Measurements from ENCODE around the gene GMPPA. TPM values are rescaled to one million over a fixed set of nuclear protein-coding genes. Genes with fewer than 3 reads are reported as not detected.

GMPPA gene
- total RNA-seq, 2 experiments from 2014 or later, result 34.5 to 40.5 TPM

DNA sequence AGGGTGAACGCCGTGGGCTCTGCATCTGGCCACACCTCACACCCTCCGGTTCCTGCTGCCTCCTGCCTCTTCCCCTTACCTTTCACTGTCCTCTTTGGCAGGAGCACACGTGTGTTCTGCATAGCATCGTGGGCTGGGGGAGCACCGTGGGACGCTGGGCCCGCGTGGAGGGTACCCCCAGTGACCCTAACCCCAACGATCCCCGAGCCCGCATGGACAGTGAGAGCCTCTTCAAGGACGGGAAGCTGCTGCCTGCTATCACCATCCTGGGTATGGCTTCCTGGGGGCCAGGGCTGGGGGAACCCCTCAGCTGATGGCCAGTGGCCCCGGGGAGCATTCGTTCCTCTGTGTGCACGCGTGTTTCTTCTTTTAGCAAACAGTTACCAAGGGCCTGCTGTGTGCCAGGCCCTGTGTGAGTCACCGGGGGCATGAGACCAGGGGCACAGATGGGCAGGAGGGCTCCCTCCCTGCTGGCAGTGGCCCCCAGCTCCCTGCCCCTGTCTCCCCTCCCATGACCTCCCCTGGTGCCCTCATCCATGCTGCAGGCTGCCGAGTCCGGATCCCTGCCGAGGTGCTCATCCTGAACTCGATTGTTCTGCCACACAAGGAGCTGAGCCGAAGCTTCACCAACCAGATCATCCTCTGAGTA lies 7.6 kb downstream of the GMPPA start:
- Mint-ChIP-seq H3K4me3 (no peak overlapping the region), H3K9me3 (no peaks in the 10 kb centered on the region), H3K4me1 (peaks cover 11% of the 10 kb centered on the region), H3K27ac (no peak overlapping the region), H3K27me3 (peaks cover 20% of the 10 kb centered on the region), H3K36me3 (ENCODE audit: low read depth) (peaks cover 6% of the 10 kb centered on the region)
- CTCF ChIA-PET, result interaction anchor here (6.2 kb wide), 1 partner anchor 8 kb away, joined by 58 read pairs; the partner anchor contains the start of gene GMPPA
- no peak for DNase-seq
- POLR2A ChIA-PET, result no interaction called here

DNA sequence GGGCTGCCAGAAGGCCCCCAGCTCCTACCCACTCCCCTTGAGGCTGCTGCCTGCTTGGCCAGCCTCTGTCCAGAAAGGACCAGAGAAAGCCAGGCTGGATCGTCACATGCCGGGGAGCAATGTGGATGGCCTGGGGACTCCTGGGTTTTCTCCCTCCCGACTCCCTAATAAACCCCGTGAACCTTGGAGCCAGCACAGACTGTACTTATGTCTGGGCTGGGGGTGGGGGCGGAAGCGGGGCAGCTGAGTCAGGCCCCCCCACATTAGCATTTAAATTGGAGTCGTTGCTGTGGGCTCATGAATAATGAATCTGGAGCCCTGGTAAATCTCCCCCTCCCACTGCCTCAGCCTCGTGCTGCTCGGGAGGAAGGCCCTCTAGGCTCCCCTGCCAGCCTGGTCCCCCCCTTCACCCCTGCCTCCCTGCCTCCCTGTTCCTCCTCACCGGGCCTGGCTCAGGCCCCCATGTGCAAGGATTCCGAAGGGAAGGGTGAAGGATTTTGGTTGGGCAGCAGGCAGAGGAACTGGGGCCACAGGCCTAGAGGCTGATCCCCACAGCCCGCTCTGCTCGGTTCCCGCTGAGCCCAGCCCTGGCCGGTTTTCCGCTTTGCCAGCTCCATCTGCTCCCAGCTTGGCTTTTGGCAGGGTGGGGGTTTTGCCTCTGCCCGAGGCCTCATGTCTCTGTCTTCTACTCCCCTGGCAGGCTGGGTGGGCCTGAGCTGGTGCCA lies 8.3 kb downstream of the GMPPA start:
- CTCF ChIA-PET, result interaction anchor here (1.2 to 6.2 kb wide), 3 partner anchors 9 to 34 kb away, joined by 3 to 58 read pairs (median 7); partner anchors contain the start of gene GMPPA
- H3K4me1 Mint-ChIP-seq, result peaks cover 9% of the 10 kb centered on the region
- no peaks in the 10 kb centered on the region for H3K9me3 Mint-ChIP-seq
- H3K27ac Mint-ChIP-seq, result no peak overlapping the region
- no peak overlapping the region for H3K4me3 Mint-ChIP-seq
- H3K27me3 Mint-ChIP-seq, result peaks cover 26% of the 10 kb centered on the region
- DNase-seq, result no peak
- peaks cover 6% of the 10 kb centered on the region for H3K36me3 Mint-ChIP-seq (ENCODE audit: low read depth)
- POLR2A ChIA-PET, result no interaction called here

DNA sequence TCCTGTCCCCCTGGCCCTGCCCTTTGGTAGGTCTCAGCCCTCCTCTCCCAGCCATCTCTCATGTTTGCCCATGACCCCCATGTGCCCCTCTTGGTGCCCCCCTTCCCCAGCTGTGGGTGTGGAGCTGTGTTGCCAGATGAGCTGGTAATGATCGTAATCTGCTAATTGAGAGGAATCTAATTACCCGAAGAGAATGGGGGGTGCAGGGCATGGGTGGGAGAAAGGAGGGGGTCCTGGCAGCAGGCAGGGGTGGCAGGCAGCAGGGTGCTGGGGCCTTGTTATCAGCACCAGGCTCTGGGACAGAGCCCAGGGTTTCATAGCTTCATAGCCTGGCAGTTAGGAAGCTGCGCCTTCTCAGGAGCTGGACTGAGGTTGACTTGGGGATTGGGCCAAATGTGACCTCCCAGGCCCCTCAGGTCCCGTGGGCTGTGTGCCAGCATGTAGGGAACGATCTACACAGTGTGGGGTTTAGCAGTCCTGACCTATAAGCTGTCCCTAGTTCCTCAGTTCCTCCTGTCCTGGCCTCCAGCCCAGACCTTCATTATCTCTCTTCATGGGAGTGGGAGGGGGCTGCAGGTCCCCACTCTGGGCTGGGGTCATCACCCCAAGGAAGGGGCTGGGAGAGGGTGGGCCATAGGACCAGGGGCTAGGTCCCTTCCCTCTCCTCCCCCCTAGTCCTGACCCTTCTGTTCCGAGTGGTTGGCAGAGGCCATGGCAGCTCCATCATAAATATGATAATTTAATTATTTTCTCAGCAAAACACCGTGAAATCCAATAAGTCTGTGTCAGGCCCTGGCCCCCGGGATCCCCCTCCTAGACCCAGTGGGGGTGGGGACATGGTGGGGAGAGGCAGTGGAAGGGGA lies 9.1 kb downstream of the GMPPA start:
- no peak overlapping the region for H3K4me3 Mint-ChIP-seq
- H3K27ac Mint-ChIP-seq, result no peak overlapping the region
- peaks cover 6% of the 10 kb centered on the region for H3K36me3 Mint-ChIP-seq (ENCODE audit: low read depth)
- H3K4me1 Mint-ChIP-seq, result peaks cover 9% of the 10 kb centered on the region
- ChIA-PET POLR2A (no interaction called here), CTCF (interaction anchor here (1.2 to 6.2 kb wide), 5 partner anchors 10 to 33 kb away, joined by 3 to 58 read pairs (median 6); partner anchors contain the start of gene GMPPA)
- DNase-seq, result no peak
- H3K9me3 Mint-ChIP-seq, result no peaks in the 10 kb centered on the region
- peaks cover 33% of the 10 kb centered on the region for H3K27me3 Mint-ChIP-seq

DNA sequence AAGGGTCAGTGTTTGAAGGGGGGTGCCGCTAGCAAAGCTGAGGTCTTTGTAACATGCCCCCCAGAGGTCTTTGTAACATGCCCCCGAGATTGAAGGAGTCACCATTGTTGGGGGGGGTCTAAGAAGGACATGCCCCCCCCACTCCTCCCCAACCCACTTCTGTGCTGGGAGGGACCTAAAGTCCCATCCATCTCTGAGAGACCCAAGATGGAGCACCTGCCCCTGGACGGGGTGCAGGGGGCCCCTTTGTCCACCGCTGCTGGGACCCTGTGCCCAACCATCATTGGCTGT lies 9.7 kb downstream of the GMPPA start:
- Mint-ChIP-seq H3K4me1 (peaks cover 9% of the 10 kb centered on the region), H3K4me3 (no peak overlapping the region), H3K27ac (no peak overlapping the region), H3K9me3 (no peaks in the 10 kb centered on the region), H3K27me3 (peaks cover 38% of the 10 kb centered on the region), H3K36me3 (ENCODE audit: low read depth) (peaks cover 6% of the 10 kb centered on the region)
- CTCF ChIA-PET, result interaction anchor here (1.3 to 6.2 kb wide), 4 partner anchors 10 to 24 kb away, joined by 4 to 58 read pairs (median 6); partner anchors contain the start of gene GMPPA
- POLR2A ChIA-PET, result no interaction called here
- no peak for DNase-seq

DNA sequence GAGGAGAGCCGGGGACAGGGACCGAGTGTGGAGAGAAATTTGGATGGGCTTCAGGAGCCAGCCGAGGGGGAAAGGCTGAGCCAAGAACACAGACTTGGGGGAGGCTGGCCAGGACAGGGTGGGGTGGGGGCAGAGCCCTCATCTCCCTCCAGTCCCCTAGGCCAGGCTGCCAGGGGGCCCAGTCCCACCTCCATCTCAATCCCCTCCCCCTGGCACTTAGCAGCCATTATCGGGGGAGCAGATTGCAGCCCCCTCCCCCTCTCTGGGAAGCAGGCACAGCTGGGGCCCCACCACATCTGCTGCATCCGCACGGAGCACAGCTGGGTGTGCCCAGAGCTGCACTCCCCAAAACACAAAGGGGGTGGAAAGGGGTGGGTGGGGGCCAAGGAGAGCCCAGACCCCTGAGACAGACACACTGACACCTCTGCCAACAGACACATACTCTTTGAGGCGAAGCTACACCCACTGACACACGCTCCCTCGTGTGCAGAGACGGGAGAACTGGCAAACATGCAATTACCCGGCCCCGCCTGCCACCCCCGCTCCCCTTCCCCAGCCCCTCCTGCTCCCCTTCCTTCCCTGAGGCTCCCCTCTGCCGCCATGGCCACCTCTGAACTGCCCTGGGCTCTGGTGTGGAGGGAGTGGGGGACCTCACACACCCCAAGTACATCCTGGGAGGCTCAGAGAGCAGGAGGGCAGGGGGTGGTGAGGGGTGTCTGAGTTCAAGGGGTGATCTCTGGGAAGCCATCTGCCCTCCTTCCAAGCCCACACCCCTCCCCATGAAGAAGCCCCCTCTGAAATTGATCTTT lies 10.5 kb downstream of the GMPPA start:
- Mint-ChIP-seq H3K4me3 (no peak overlapping the region), H3K9me3 (no peaks in the 10 kb centered on the region), H3K4me1 (peaks cover 11% of the 10 kb centered on the region), H3K36me3 (ENCODE audit: low read depth) (peaks cover 6% of the 10 kb centered on the region), H3K27ac (no peak overlapping the region), H3K27me3 (peaks cover 46% of the 10 kb centered on the region)
- DNase-seq, result no peak
- POLR2A ChIA-PET, result no interaction called here
- CTCF ChIA-PET, result interaction anchor here (0.6 to 6.2 kb wide), 11 partner anchors 9 to 132 kb away, joined by 3 to 58 read pairs (median 4); partner anchors contain the start of gene GMPPA

DNA sequence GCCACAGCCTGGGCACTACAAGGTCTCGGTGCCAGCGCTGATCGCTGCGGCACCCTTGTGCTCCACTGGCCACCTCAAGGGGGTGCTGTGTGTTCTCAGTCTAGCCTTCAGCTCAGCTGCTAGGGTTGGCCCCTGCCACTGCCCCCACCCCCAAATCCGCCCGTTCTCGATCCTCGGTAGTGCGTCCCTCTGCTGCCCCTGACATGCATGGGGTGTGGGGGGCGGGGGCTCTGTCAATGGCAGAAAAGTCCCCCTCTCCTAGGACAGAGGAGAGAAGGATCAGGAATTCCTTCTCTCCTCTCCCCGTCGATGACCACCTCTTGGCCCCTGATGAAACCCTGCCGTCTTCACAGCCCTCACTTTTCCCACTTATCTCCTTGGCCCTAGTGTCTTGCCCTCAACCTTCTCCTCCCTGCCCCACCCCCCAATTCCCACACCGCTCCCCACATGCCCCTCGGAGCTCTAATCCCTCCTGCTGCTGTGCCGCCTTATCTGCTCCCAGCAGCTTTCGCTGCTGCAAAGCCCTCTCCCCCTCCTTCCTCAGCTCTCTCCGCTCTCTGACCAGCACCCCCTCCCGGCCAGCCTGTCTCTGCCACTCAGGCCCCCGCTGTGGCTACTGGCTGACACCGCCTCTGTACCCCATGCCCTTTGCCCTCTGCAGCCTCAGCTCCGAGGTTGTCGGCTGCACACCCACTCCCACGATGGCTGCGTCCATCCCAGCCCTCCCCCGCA lies 11.3 kb downstream of the GMPPA start:
- peak; percentile 55 for DNase-seq
- Mint-ChIP-seq H3K4me3 (no peak overlapping the region), H3K27ac (no peak overlapping the region), H3K9me3 (no peaks in the 10 kb centered on the region), H3K27me3 (peaks cover 51% of the 10 kb centered on the region), H3K36me3 (ENCODE audit: low read depth) (peaks cover 3% of the 10 kb centered on the region), H3K4me1 (peaks cover 11% of the 10 kb centered on the region)
- ChIA-PET POLR2A (interaction anchor here (0.6 kb wide), 1 partner anchor 16 kb away, joined by 3 read pairs; no protein-coding TSS in a partner anchor), CTCF (interaction anchor here (0.6 to 6.2 kb wide), 11 partner anchors 10 to 131 kb away, joined by 3 to 58 read pairs (median 3); partner anchors contain the start of genes GMPPA, INHA and OBSL1)

DNA sequence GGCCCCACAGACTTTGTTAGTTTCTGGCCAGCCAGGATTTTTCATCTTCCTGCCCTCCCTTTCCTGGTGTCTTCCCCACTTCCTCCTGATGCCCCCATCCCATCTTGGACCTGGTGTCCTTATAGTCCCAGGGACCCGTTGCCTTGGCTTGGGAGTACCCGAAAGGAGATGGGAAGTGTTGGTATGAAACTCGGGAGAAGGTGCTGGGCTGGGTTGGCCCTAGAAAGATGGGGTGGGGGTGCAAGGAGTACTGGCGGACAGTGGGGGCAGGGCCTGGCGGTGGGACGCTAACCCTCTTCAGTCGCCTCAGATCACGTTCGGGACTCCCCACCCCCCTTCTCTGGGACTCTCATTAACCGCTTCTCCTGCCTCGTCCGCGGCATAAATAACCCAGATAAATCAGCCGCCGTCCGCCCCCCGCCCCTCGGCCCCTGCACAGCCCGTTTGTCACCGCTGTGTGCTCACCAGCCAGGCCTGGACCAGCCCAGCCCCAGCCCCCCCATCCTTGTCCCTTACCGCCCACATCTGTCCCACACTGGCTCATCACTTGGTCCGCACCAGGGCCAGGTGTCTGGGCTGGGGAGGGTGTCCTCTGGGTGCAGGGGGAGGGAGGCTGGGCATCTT lies 11.9 kb downstream of the GMPPA start:
- Mint-ChIP-seq H3K4me1 (peaks cover 11% of the 10 kb centered on the region), H3K27ac (no peak overlapping the region), H3K9me3 (no peaks in the 10 kb centered on the region), H3K27me3 (peaks cover 56% of the 10 kb centered on the region), H3K36me3 (ENCODE audit: low read depth) (peaks cover 3% of the 10 kb centered on the region), H3K4me3 (no peak overlapping the region)
- ChIA-PET POLR2A (no interaction called here), CTCF (interaction anchor here (0.7 to 6.2 kb wide), 8 partner anchors 10 to 68 kb away, joined by 3 to 58 read pairs (median 4); partner anchors contain the start of gene GMPPA)
- DNase-seq, result no peak

DNA sequence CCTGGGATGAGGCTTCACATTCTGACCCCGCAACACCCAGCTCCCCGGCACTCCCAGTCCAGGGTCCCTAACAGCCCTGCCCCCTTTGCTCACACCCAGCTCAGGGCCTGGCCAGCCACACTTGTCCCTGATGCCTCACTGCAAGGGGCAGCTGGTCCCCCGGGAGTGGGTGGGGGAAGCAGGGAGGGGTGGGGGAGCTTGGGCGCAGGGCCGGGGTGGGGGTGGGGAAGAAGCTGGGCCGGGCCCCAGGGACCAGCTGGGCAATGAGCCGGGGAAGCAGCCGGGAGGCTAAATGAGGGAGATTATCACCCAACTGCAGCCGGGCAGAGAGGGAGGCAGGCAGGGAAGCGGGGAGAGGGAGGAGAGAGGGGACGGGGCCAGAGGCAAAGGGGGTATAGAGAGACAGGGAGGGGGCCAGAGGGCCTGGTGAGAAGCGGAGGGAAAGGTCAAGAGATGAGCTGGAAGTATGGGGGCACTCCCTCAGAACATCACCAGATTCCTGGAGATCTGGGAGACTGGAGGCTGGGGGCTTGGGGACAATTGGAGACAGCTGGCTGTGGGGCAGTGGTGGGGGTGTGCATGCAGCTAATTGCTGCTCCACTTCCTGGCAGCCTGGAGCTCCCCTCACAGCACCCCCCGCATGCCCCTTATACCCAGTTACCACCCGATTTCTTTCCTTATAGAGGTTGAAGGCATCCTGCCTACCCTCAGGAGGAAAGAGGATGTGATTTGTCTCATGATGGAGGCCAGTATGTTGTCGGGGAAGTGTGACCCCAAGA lies 13.0 kb downstream of the GMPPA start:
- H3K27ac Mint-ChIP-seq, result no peak overlapping the region
- CTCF ChIA-PET, result interaction anchor here (0.6 to 6.2 kb wide), 5 partner anchors 10 to 438 kb away, joined by 3 to 58 read pairs (median 5); partner anchors contain the start of gene GMPPA
- H3K9me3 Mint-ChIP-seq, result no peaks in the 10 kb centered on the region
- no peaks in the 10 kb centered on the region for H3K36me3 Mint-ChIP-seq (ENCODE audit: low read depth)
- H3K4me3 Mint-ChIP-seq, result no peak overlapping the region
- POLR2A ChIA-PET, result no interaction called here
- H3K27me3 Mint-ChIP-seq, result peaks cover 66% of the 10 kb centered on the region
- DNase-seq, result no peak
- H3K4me1 Mint-ChIP-seq, result peaks cover 11% of the 10 kb centered on the region

DNA sequence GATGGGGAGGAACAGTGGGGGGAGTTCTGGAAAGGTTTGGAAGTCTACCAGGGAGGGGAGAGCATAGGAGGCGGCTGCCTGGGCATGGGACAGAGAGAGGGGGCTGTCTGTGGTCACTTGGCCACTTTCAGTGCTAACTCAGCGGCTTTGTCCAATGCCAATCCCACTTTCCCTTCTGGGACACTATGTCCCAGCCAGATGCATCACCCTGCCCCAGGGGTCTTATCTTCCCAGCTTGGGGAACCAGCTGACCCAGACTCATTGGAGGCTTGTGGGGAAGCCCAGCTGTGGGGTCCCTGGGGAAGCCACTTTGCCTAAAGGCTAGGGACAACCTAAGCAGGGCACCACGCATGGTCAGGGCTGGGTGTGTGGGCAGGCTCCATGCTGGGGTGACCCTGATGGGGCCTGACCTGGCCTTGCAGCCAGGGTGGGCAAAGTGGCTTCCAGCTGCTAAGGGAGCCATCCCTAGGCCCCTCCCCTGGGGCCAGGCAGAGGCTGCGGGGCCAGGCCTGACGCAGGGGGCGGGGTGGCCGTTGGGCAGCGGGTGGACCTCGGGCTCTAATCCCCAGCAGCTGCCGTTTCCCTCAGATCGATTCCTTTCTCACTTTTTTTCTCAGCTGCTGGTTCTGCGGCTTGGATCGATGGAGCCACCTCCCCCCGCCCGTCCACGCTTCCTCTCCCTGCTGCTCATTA lies 14.0 kb downstream of the GMPPA start:
- H3K9me3 Mint-ChIP-seq, result no peaks in the 10 kb centered on the region
- peaks cover 11% of the 10 kb centered on the region for H3K4me1 Mint-ChIP-seq
- ChIA-PET POLR2A (no interaction called here), CTCF (interaction anchor here (0.8 to 6.2 kb wide), 4 partner anchors 9 to 36 kb away, joined by 3 to 58 read pairs (median 7); partner anchors contain the start of gene GMPPA)
- H3K4me3 Mint-ChIP-seq, result no peak overlapping the region
- no peaks in the 10 kb centered on the region for H3K36me3 Mint-ChIP-seq (ENCODE audit: low read depth)
- H3K27me3 Mint-ChIP-seq, result peaks cover 76% of the 10 kb centered on the region
- DNase-seq, result no peak
- no peak overlapping the region for H3K27ac Mint-ChIP-seq

DNA sequence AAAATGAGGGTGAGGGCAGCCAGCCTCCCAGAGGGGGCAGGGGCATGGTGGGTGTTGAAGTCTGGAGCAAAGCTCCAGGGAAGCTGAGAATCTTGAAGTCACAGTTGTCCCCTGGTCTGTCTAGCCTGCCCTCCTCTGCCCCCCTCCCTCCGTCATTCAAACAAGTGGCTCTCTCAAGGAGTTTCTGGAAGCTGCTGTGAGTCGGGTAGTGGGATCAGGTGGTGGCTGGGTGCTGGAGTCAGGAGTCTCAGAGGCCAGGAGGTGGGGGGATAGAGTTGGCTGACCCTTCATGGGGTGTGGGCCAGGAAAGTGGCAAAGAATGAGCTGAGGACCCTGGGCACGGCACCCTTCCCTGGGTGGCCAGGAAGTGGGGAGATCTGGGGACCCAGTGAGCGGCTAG lies 15.1 kb downstream of the GMPPA start:
- no peaks in the 10 kb centered on the region for H3K9me3 Mint-ChIP-seq
- CTCF ChIA-PET, result interaction anchor here (1.0 kb wide), 1 partner anchor 37 kb away, joined by 3 read pairs; no protein-coding TSS in a partner anchor

More for the DNA sequence above, 15.1 kb downstream of the GMPPA start:
- H3K36me3 Mint-ChIP-seq (ENCODE audit: low read depth), result no peaks in the 10 kb centered on the region
- H3K4me1 Mint-ChIP-seq, result peaks cover 11% of the 10 kb centered on the region
- peaks cover 80% of the 10 kb centered on the region for H3K27me3 Mint-ChIP-seq
- no peak overlapping the region for H3K27ac Mint-ChIP-seq
- H3K4me3 Mint-ChIP-seq, result no peak overlapping the region
- no peak for DNase-seq
- POLR2A ChIA-PET, result no interaction called here

Data from activated CD4-positive, alpha-beta T cell treated with anti-CD3 and anti-CD28 coated beads, Interleukin-2, amount 10 ng/mL, durations not matched to agents 7 days and 5 days (primary cell).